Measurements from ENCODE around the gene CYP4F12.

DNA sequence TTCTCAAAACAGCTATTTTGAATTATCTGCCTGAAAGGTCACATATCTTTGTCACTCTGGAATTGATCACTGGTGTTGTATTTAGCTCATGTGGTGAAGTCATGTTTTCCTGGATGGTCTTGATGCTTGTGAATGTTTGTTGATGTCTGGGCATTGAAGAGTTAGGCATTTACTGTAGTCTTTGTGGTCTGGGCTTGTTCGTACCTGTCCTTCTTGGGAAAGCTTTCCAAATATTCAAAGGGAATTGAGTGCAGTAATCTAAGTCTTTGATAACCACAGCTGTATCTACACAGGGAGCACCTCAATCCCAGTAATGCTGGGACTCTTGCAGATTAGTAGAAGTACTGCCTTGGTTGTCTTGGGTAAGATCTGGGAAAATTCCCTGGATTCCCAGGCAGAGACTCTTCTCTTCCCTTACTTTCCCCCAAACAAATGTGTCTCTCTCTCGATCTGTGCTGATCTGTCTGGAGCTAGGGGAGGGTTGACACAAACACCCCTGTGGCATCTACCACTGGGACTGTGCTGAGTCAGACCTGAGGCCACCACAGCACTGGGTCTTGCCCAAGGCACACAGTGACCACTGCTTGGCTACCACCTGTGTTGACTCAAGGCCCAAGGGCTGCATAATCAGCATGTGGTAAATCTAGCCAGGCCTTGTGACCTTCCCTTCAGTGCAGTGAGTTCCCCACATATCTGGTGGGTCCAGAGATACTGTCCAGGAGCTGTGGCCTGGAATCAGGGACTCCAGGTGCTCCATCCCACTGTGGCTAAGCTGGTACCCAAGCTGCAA lies 37.7 kb upstream of the CYP4F12 start:
- TF ChIP-seq CTCF (IDR thresholded peaks at IDR 0.05; ENCODE audit: borderline replicate concordance, extremely low read depth, low read length, poor library complexity, severe bottlenecking) (no peak), EZH2 (IDR thresholded peaks at IDR 0.05; ENCODE audit: borderline replicate concordance, low read depth, low read length, severe bottlenecking) (no peak)
